Thyroid gland (tissue), 4 donors: ENCODE data around the gene AGBL1. TPM values are rescaled to one million over a fixed set of nuclear protein-coding genes. Genes with fewer than 3 reads are reported as not detected.

Experiments
- DNase-seq, 2 donors: peaks; one replicate each; pipeline ENCODE4 v3.0.0-alpha.2; 2019
- H3K27ac ChIP-seq, 3 donors: fragments of 200-600 bp; sonication (generic); 1 replicate in 2 of 3; 2 replicates in 1 of 3; pipeline ENCODE4 v1.5.1; 2016 to 2019; ENCODE audit warnings: mild to moderate bottlenecking in 1 of 3, moderate library complexity in 1 of 3
- H3K27me3 ChIP-seq: fragments of 200-600 bp; sonication (generic); one replicate; pipeline ENCODE4 v1.5.1; 2019
- H3K36me3 ChIP-seq, 2 donors: fragments of 200-600 bp; sonication (generic); one replicate each; pipeline ENCODE4 v1.5.1; 2016 to 2019
- H3K4me1 ChIP-seq, 2 donors: fragments of 200-600 bp; sonication (generic); one replicate each; pipeline ENCODE4 v1.5.1; 2017 to 2019
- H3K4me3 ChIP-seq, 3 donors: fragments of 200-600 bp; sonication (generic); replicated peaks in 1 of 3; 1 replicate in 2 of 3; 2 replicates in 1 of 3; pipeline ENCODE4 v1.5.1; 2016; ENCODE audit warnings: mild to moderate bottlenecking in 1 of 3
- H3K9me3 ChIP-seq: fragments of 200-600 bp; sonication (generic); one replicate; pipeline ENCODE4 v1.5.1; 2017
- POLR2A ChIP-seq, 2 donors: fragments of 450-650 bp; IDR thresholded peaks; one replicate each; pipeline ENCODE4 v1.6.1; 2017; ENCODE audit warnings: antibody characterized with exemption in 2 of 2, mild to moderate bottlenecking in 2 of 2, moderate library complexity in 1 of 2
- WGBS, 2 donors: methylation state at CpG; one replicate each; pipeline ENCODE4 v1.1.5; 2017; 5-methylcytosine and 5-hydroxymethylcytosine counted together
- intact Hi-C: fragments of 100-400 bp; cut with DNase I; formaldehyde crosslinking; loops from one replicate; pipeline ENCODE4 v1.15.1; 2023
- total RNA-seq, 4 donors: library from RNA; depleted of rRNA; stranded (reverse); fragments of >200 nt; gene quantifications; one replicate each; pipeline ENCODE4 v1.2.3, GENCODE V29; 2016
- TF ChIP-seq, protein P1 (sequence below), 6 experiments: fragments of 200-600 bp in 3 of 6; fragments of 450-650 bp in 3 of 6; sonication (generic) in 3 of 6; IDR thresholded peaks; one replicate each; pipeline ENCODE4 v1.5.1; 2016 to 2019; ENCODE audit warnings: antibody characterized with exemption in 6 of 6, mild to moderate bottlenecking in 2 of 6, inconsistent platforms in 1 of 6, moderate library complexity in 1 of 6

Gene AGBL1
- total RNA-seq, 4 donors from 2014 or later, result not detected

- H3K36me3 ChIP-seq, result no peaks in the 10 kb centered on the region
- no peaks in the 10 kb centered on the region for H3K27me3 ChIP-seq
- TF ChIP-seq POLR2A (IDR thresholded peaks at IDR 0.05), result no peak
- TF ChIP-seq, protein P1, sequence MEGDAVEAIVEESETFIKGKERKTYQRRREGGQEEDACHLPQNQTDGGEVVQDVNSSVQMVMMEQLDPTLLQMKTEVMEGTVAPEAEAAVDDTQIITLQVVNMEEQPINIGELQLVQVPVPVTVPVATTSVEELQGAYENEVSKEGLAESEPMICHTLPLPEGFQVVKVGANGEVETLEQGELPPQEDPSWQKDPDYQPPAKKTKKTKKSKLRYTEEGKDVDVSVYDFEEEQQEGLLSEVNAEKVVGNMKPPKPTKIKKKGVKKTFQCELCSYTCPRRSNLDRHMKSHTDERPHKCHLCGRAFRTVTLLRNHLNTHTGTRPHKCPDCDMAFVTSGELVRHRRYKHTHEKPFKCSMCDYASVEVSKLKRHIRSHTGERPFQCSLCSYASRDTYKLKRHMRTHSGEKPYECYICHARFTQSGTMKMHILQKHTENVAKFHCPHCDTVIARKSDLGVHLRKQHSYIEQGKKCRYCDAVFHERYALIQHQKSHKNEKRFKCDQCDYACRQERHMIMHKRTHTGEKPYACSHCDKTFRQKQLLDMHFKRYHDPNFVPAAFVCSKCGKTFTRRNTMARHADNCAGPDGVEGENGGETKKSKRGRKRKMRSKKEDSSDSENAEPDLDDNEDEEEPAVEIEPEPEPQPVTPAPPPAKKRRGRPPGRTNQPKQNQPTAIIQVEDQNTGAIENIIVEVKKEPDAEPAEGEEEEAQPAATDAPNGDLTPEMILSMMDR (IDR thresholded peaks at IDR 0.05), result no peak
- intact Hi-C loops, result no loop called here
- H3K27ac ChIP-seq, result no peak overlapping the region
- H3K9me3 ChIP-seq, result no peaks in the 10 kb centered on the region
- 45 to 46% methylated on average over 13 of the region's 13 CpGs for WGBS, 2 donors
- H3K4me1 ChIP-seq, result no peaks in the 10 kb centered on the region
- no peak for DNase-seq
- no peak overlapping the region for H3K4me3 ChIP-seq
Measured at GRCh38 chr15:86082619-86083380, 3.1 kb downstream of the AGBL1 start.

DNA sequence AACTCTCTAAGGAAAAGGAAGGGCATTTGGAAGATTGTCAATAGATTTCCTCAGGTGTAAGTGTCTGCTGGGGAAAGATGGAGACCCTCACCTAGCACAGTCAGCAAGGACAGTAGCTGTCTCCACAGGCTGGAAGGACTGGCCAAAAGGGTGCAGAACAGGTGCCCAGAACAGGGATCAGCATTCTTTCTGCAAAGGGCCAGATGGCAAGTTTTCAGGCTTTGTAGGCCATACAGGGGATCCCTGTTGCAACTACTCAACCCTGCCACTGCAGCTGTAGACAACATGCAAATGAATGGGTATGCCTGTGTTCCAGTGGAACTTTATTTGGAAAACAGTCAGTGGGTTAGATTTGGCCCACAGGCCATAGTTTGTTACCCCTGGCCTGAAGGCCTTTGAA lies 8.1 kb downstream of the AGBL1 start:
- intact Hi-C loops, result no loop called here
- TF ChIP-seq POLR2A (IDR thresholded peaks at IDR 0.05), result no peak
- TF ChIP-seq, protein P1 (IDR thresholded peaks at IDR 0.05), result no peak
- H3K27ac ChIP-seq, result no peak overlapping the region

GRCh38 chr15:86089422-86089821 lies 9.8 kb downstream of the AGBL1 start:
- WGBS, 2 donors, result 42 to 43% methylated on average over 4 of the region's 4 CpGs
- no peak overlapping the region for H3K4me3 ChIP-seq
- TF ChIP-seq, protein P1 (IDR thresholded peaks at IDR 0.05), result no peak
- no peak for TF ChIP-seq POLR2A (IDR thresholded peaks at IDR 0.05)
- no peaks in the 10 kb centered on the region for H3K9me3 ChIP-seq
- no peak for DNase-seq
- H3K4me1 ChIP-seq, result no peaks in the 10 kb centered on the region
- no peaks in the 10 kb centered on the region for H3K36me3 ChIP-seq
- H3K27ac ChIP-seq, result no peak overlapping the region
- H3K27me3 ChIP-seq, result no peaks in the 10 kb centered on the region
- intact Hi-C loops, result no loop called here

More for the DNA sequence above, 8.1 kb downstream of the AGBL1 start:
- Histone ChIP-seq H3K36me3 (no peaks in the 10 kb centered on the region), H3K4me1 (no peaks in the 10 kb centered on the region), H3K9me3 (no peaks in the 10 kb centered on the region), H3K27me3 (no peaks in the 10 kb centered on the region), H3K4me3 (no peak overlapping the region)
- no peak for DNase-seq

GRCh38 chr15:86101818-86102217 lies 22.1 kb downstream of the AGBL1 start:
- 91 to 96% methylated on average over 5 of the region's 5 CpGs for WGBS, 2 donors

DNA sequence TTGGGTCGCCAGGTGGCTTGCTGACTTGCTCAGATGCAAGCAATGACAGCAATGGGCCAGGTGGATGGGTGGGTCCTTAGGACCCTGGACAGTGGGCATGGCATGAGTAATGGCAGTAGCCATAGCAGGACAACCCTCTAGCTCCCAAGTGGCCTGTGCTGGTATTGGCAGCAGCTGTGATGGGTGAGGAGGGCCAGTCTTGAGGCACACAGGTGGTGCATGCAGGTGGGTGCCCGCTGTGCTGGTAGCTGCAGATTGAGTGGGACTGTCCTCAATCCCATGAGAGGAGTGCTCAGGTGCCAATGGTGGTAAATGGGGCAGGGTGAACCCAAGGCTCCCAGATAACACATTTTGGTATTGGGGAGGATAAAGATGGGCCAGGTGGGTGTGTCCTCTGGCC lies 24.2 kb downstream of the AGBL1 start:
- no peak for DNase-seq
- H3K4me3 ChIP-seq, result no peak overlapping the region
- no peak for TF ChIP-seq POLR2A (IDR thresholded peaks at IDR 0.05)
- TF ChIP-seq, protein P1 (IDR thresholded peaks at IDR 0.05), result no peak
- no peak overlapping the region for H3K27ac ChIP-seq
- H3K4me1 ChIP-seq, result no peaks in the 10 kb centered on the region
- 72 to 100% methylated on average over 2 of the region's 2 CpGs for whole genome bisulfite sequencing, 2 donors
- H3K27me3 ChIP-seq, result no peaks in the 10 kb centered on the region
- no peaks in the 10 kb centered on the region for H3K9me3 ChIP-seq
- H3K36me3 ChIP-seq, result no peaks in the 10 kb centered on the region
- intact Hi-C loops, result no loop called here

More at GRCh38 chr15:86101818-86102217, 22.1 kb downstream of the AGBL1 start:
- no peaks in the 10 kb centered on the region for H3K36me3 ChIP-seq
- no peak for TF ChIP-seq POLR2A (IDR thresholded peaks at IDR 0.05)
- TF ChIP-seq, protein P1 (IDR thresholded peaks at IDR 0.05), result no peak
- no peak overlapping the region for H3K4me3 ChIP-seq
- H3K9me3 ChIP-seq, result no peaks in the 10 kb centered on the region
- H3K4me1 ChIP-seq, result no peaks in the 10 kb centered on the region
- intact Hi-C loops, result no loop called here
- no peak for DNase-seq
- H3K27me3 ChIP-seq, result no peaks in the 10 kb centered on the region
- no peak overlapping the region for H3K27ac ChIP-seq
